Adipose tissue (tissue), 3 donors: ENCODE data around the gene PTPRD. TPM values are rescaled to one million over a fixed set of nuclear protein-coding genes. Genes with fewer than 3 reads are reported as not detected.

Experiments
- H3K27ac ChIP-seq: one replicate; pipeline ENCODE4 v1.5.1; 2013; ENCODE audit warnings: low read depth, low read length
- WGBS, 3 donors: extraction: QIAGEN DNeasy Blood & Tissue Kit; methylation state at CpG; one replicate each; pipeline ENCODE4 v1.1.7; 2013; 5-methylcytosine and 5-hydroxymethylcytosine counted together
- polyA plus RNA-seq, 3 donors: library from polyadenylated mRNA; stranded (reverse); fragments of 200-250 nt; gene quantifications; one replicate each; pipeline ENCODE4 v1.2.3, GENCODE V29; 2013
- donor health status: healthy with polysubstance abuse.
- donor health status: Bipolar disorder and iron deficiency.
- donor health status: healthy.

The PTPRD gene
- polyA plus RNA-seq, 3 donors = 1.4 to 3.9 (median 2.1) TPM

GRCh38 chr9:8760000-8760767, 1852.6 kb downstream of the PTPRD start:
- WGBS, 3 donors = 74 to 91% (median 88%) methylated on average over 8 of the region's 8 CpGs
- H3K27ac ChIP-seq = no peak overlapping the region

GRCh38 chr9:8757881-8758280, 1854.9 kb downstream of the PTPRD start:
- 66 to 73% (median 68%) methylated on average over 2 of the region's 2 CpGs for WGBS, 3 donors
- no peak overlapping the region for H3K27ac ChIP-seq

- H3K27ac ChIP-seq = no peak overlapping the region
- WGBS, 3 donors = 86 to 91% (median 86%) methylated on average over 1 of the region's 1 CpG
Observed at GRCh38 chr9:8754751-8755150, 1858.1 kb downstream of the PTPRD start.

GRCh38 chr9:8751406-8751930, 1861.3 kb downstream of the PTPRD start:
- WGBS, 3 donors = 53 to 68% (median 55%) methylated on average over 1 of the region's 1 CpG
- H3K27ac ChIP-seq = no peak overlapping the region

- no peak overlapping the region for H3K27ac ChIP-seq
- WGBS, 3 donors = 26 to 40% (median 34%) methylated on average over 2 of the region's 2 CpGs
Observed at GRCh38 chr9:8750639-8751051, 1862.2 kb downstream of the PTPRD start.

GRCh38 chr9:8745347-8745746, 1867.5 kb downstream of the PTPRD start:
- 54 to 88% (median 83%) methylated on average over 5 of the region's 5 CpGs for WGBS, 3 donors
- no peak overlapping the region for H3K27ac ChIP-seq

- 46 to 72% (median 71%) methylated on average over 2 of the region's 2 CpGs for WGBS, 3 donors
- H3K27ac ChIP-seq = no peak overlapping the region
Observed at GRCh38 chr9:8738945-8739344, 1873.9 kb downstream of the PTPRD start.

GRCh38 chr9:8736805-8737204, 1876.0 kb downstream of the PTPRD start:
- whole genome bisulfite sequencing, 3 donors = 69 to 88% (median 87%) methylated on average over 5 of the region's 5 CpGs
- H3K27ac ChIP-seq = no peak overlapping the region

GRCh38 chr9:8734760-8735159, 1878.0 kb downstream of the PTPRD start:
- 66 to 75% (median 68%) methylated on average over 5 of the region's 5 CpGs for WGBS, 3 donors
- H3K27ac ChIP-seq = no peak overlapping the region

- WGBS, 3 donors = 30 to 54% (median 35%) methylated on average over 17 of the region's 17 CpGs
- H3K27ac ChIP-seq = no peak overlapping the region
Observed at GRCh38 chr9:8733131-8733954, 1879.5 kb downstream of the PTPRD start.

GRCh38 chr9:8732367-8733075, 1880.3 kb downstream of the PTPRD start:
- 60 to 65% (median 63%) methylated on average over 3 of the region's 3 CpGs for WGBS, 3 donors
- H3K27ac ChIP-seq = no peak overlapping the region

- no peak overlapping the region for H3K27ac ChIP-seq
- 60 to 76% (median 72%) methylated on average over 7 of the region's 7 CpGs for WGBS, 3 donors
Observed at GRCh38 chr9:8730618-8731017, 1882.2 kb downstream of the PTPRD start.

GRCh38 chr9:8728910-8729309, 1883.9 kb downstream of the PTPRD start:
- H3K27ac ChIP-seq = no peak overlapping the region
- WGBS, 3 donors = 60 to 73% (median 65%) methylated on average over 2 of the region's 2 CpGs

- no peak overlapping the region for H3K27ac ChIP-seq
- 56 to 69% (median 58%) methylated on average over 2 of the region's 2 CpGs for WGBS, 3 donors
Observed at GRCh38 chr9:8727191-8727590, 1885.6 kb downstream of the PTPRD start.

- H3K27ac ChIP-seq = no peak overlapping the region
- WGBS, 3 donors = 90 to 99% (median 91%) methylated on average over 4 of the region's 4 CpGs
Observed at GRCh38 chr9:8726692-8727091, 1886.1 kb downstream of the PTPRD start.

- 0 to 74% (median 50%) methylated on average over 1 of the region's 1 CpG for WGBS, 3 donors
- no peak overlapping the region for H3K27ac ChIP-seq
Observed at GRCh38 chr9:8725635-8726034, 1887.2 kb downstream of the PTPRD start.

GRCh38 chr9:8724284-8725018, 1888.4 kb downstream of the PTPRD start:
- H3K27ac ChIP-seq = no peak overlapping the region
- WGBS, 3 donors = 83 to 90% (median 83%) methylated on average over 11 of the region's 11 CpGs

- H3K27ac ChIP-seq = no peak overlapping the region
- WGBS, 3 donors = 88 to 93% (median 90%) methylated on average over 5 of the region's 5 CpGs
Observed at GRCh38 chr9:8723195-8723594, 1889.6 kb downstream of the PTPRD start.
